ENCODE results near the gene GLCCI1.

GRCh38 chr7:7980134-7980533 lies 11.5 kb downstream of the GLCCI1 start:
- TF ChIP-seq SUZ12 (IDR thresholded peaks at IDR 0.05; ENCODE audit: extremely low read depth, insufficient read depth, insufficient read length) (no peak), YY1 (IDR thresholded peaks at IDR 0.05; ENCODE audit: insufficient read depth, insufficient read length) (no peak), ZNF274 (IDR thresholded peaks at IDR 0.05; ENCODE audit: low read depth, low read length) (no peak)

Measured in NT2/D1 (cell line).